ENCODE data around the gene CUX1. TPM values are rescaled to one million over a fixed set of nuclear protein-coding genes. Genes with fewer than 3 reads are reported as not detected.

The CUX1 gene
- total and polyA plus RNA-seq, 2 of the 13 experiments (the other 11 are each of a cell fraction or from before 2014, with no cell fraction given) = 13.7 to 14.9 TPM

DNA sequence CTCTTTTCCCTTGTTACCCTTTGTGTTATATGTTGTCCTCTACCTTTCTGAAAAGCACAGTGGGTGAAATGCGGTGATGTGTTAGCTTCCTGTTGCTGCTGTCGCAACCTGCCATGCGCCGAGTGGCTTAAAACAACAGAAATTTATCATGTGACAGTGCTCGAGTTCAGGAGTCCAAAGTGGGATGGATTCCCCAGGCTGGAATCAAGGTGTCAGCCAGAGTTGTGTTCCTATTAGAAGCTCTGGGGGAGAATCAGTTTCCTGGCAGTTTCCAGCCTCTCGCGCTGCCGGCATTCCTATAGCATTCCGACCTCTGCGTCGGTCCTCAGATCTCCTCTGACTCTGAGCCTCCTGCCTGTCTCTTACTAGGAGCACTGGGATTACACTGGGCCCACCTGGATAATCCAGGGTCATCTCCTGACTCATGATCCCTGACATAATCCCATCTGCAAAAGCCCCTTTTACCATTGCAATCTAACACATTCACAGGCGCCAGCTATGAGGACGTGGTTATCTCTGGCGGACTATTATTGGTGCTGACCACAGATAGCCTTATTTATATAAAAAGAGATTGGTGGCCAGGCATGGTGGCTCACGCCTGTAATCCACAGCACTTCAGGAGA, 207.5 kb downstream of the CUX1 start (continued):
- TF ChIP-seq, protein P1, sequence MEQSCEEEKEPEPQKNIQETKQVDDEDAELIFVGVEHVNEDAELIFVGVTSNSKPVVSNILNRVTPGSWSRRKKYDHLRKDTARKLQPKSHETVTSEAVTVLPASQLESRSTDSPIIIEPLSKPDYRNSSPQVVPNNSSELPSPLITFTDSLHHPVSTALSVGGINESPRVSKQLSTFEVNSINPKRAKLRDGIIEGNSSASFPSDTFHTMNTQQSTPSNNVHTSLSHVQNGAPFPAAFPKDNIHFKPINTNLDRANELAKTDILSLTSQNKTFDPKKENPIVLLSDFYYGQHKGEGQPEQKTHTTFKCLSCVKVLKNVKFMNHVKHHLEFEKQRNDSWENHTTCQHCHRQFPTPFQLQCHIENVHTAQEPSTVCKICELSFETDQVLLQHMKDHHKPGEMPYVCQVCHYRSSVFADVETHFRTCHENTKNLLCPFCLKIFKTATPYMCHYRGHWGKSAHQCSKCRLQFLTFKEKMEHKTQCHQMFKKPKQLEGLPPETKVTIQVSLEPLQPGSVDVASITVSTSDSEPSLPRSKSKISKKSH (CRISPR knock-in tag; IDR thresholded peaks at IDR 0.05; ENCODE audit: borderline replicate concordance) = no peak
- no peak for TF ChIP-seq ZNF546 (CRISPR knock-in tag; conservative IDR thresholded peaks at IDR 0.05)
- TF ChIP-seq TEAD3 (CRISPR knock-in tag; optimal IDR thresholded peaks at IDR 0.05; ENCODE audit: borderline replicate concordance) = peak; percentile 91
- no peak for TF ChIP-seq ZNF224 (CRISPR knock-in tag; IDR thresholded peaks at IDR 0.05)
- TF ChIP-seq ZNF234 (CRISPR knock-in tag; conservative IDR thresholded peaks at IDR 0.05) = no peak
- no peak for TF ChIP-seq CENPT (CRISPR knock-in tag; IDR thresholded peaks at IDR 0.05; ENCODE audit: low read depth)
- TF ChIP-seq ELF3 (CRISPR knock-in tag; IDR thresholded peaks at IDR 0.05) = peak; percentile 94
- no peak for TF ChIP-seq SUZ12 (IDR thresholded peaks at IDR 0.05; ENCODE audit: low read depth, low read length)
- TF ChIP-seq, protein P2, sequence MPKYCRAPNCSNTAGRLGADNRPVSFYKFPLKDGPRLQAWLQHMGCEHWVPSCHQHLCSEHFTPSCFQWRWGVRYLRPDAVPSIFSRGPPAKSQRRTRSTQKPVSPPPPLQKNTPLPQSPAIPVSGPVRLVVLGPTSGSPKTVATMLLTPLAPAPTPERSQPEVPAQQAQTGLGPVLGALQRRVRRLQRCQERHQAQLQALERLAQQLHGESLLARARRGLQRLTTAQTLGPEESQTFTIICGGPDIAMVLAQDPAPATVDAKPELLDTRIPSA (CRISPR knock-in tag; IDR thresholded peaks at IDR 0.05; ENCODE audit: borderline replicate concordance) = no peak
- peak; percentile 56; the same call in 1 of the 2 replicates for TF ChIP-seq TAF1 (CRISPR knock-in tag; IDR thresholded peaks at IDR 0.05)
- peak; percentile 67; the same call in 1 of the 2 replicates for TF ChIP-seq ZNF292 (CRISPR knock-in tag; IDR thresholded peaks at IDR 0.05; ENCODE audit: borderline replicate concordance, low read depth)
- no peak for TF ChIP-seq SSRP1 (CRISPR knock-in tag; IDR thresholded peaks at IDR 0.05)
- TF ChIP-seq U2AF2 (IDR thresholded peaks at IDR 0.05; ENCODE audit: low read depth, low read length) = 0 out of 2 replicates have a peak, but pooled peaks have one; percentile 59
- TF ChIP-seq, protein P3, sequence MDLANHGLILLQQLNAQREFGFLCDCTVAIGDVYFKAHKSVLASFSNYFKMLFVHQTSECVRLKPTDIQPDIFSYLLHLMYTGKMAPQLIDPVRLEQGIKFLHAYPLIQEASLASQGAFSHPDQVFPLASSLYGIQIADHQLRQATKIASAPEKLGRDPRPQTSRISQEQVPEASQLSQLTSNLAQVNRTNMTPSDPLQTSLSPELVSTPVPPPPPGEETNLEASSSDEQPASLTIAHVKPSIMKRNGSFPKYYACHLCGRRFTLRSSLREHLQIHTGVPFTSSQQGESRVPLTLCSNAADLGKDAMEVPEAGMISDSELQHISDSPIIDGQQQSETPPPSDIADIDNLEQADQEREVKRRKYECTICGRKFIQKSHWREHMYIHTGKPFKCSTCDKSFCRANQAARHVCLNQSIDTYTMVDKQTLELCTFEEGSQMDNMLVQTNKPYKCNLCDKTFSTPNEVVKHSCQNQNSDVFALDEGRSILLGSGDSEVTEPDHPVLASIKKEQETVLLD (CRISPR knock-in tag; IDR thresholded peaks at IDR 0.05; ENCODE audit: low read depth) = no peak
- TF ChIP-seq NCOA2 (CRISPR knock-in tag; IDR thresholded peaks at IDR 0.05) = peak; percentile 76
- peak; percentile 86 for TF ChIP-seq ZMYM4 (CRISPR knock-in tag; IDR thresholded peaks at IDR 0.05)
- TF ChIP-seq ZBTB21 (CRISPR knock-in tag; IDR thresholded peaks at IDR 0.05) = no peak
- TF ChIP-seq ZNF7 (CRISPR knock-in tag; IDR thresholded peaks at IDR 0.05) = no peak
- TF ChIP-seq TBL1XR1 (IDR thresholded peaks at IDR 0.05; ENCODE audit: borderline replicate concordance, low read length, partially characterized antibody) = peak; percentile 26
- no peak for TF ChIP-seq ZNF282 (IDR thresholded peaks at IDR 0.05; ENCODE audit: partially characterized antibody)
- TF ChIP-seq FOXO1 (CRISPR knock-in tag; IDR thresholded peaks at IDR 0.05) = peak; percentile 72; the same call in 1 of the 2 replicates
- TF ChIP-seq ATF1 (CRISPR knock-in tag; IDR thresholded peaks at IDR 0.05) = no peak
- TF ChIP-seq ADNP (CRISPR knock-in tag; IDR thresholded peaks at IDR 0.05) = no peak
